K562 (cell line): ENCODE measurements around the gene RORB. TPM values are rescaled to one million over a fixed set of nuclear protein-coding genes. Genes with fewer than 3 reads are reported as not detected.

Experiments
- ATAC-seq: fragments of 200-7000 bp; cut with Tn5 transposase; 3 replicates; pipeline ENCODE4 v1.9.1; 2020; ENCODE audit warnings: moderate library complexity
- BruUV-seq: library from RNA; stranded (reverse); fragments of 400-500 nt; replicated peaks from 2 replicates; lab custom pipeline; 2021; lab: Mats Ljungman, UMichigan
- CTCF ChIA-PET: fragments of 300-600 bp; formaldehyde crosslinking; extraction: SDS; loops from one replicate; lab custom pipeline; 2021; ENCODE audit warnings: low intra/inter-chr PET ratio; lab: Yijun Ruan, JAX
- POLR2A ChIA-PET: fragments of 300-600, 350-650 bp; sonication (Branson Sonifier 250); formaldehyde crosslinking; extraction: SDS; loops from one replicate; lab custom pipeline; 2021; ENCODE audit warnings: antibody characterized with exemption, inconsistent platforms; lab: Yijun Ruan, JAX
- DNase-seq, 4 experiments: peaks; one replicate each; pipeline versions ENCODE4 v3.0.0 to v3.0.0-alpha.2; 2011 to 2018; ENCODE audit warnings: low spot score in 3 of 4, mixed read lengths in 3 of 4; ENCODE audit errors: extremely low read depth in 1 of 4
- FAIRE-seq: peaks from 2 replicates; lab custom pipeline; 2011; peaks lifted over from hg19 to GRCh38; lab: Jason Lieb, UNC
- H2AFZ ChIP-seq: 2 replicates; pipeline ENCODE4 v1.6.0; 2011; ENCODE audit warnings: low read depth, low read length, control low read depth, inconsistent platforms
- H3K27ac ChIP-seq: fragments of 200-600 bp; 3 replicates; pipeline ENCODE4 v1.8.0; 2011; ENCODE audit warnings: low read depth, mild to moderate bottlenecking, control low read depth, inconsistent platforms, low read length, moderate library complexity, mixed read lengths; ENCODE audit errors: extremely low read depth
- H3K27me3 ChIP-seq, 2 experiments: fragments of 300-600 bp in 1 of 2; 2 replicates in 1 of 2; 3 replicates in 1 of 2; pipeline versions ENCODE4 v1.6.0 to v1.8.0; 2011; ENCODE audit warnings: inconsistent platforms in 2 of 2, low read length in 2 of 2, mild to moderate bottlenecking in 1 of 2, mixed read lengths in 1 of 2, moderate library complexity in 1 of 2; ENCODE audit not compliant: control insufficient read depth in 2 of 2, insufficient read depth in 2 of 2
- H3K36me3 ChIP-seq: fragments of 300-600 bp; 3 replicates; pipeline ENCODE4 v1.8.0; 2011; ENCODE audit warnings: mild to moderate bottlenecking, low read length, inconsistent platforms; ENCODE audit not compliant: control insufficient read depth, insufficient read depth
- H3K4me1 ChIP-seq, 2 experiments: fragments of 200-600 bp in 1 of 2; replicated peaks in 1 of 2; 2 replicates in 1 of 2; 3 replicates in 1 of 2; pipeline versions ENCODE4 v1.5.1 to v1.8.0; 2011; ENCODE audit warnings: inconsistent platforms in 2 of 2, low read length in 2 of 2, mild to moderate bottlenecking in 1 of 2, mixed read lengths in 1 of 2, moderate library complexity in 1 of 2; ENCODE audit not compliant: control insufficient read depth in 2 of 2, insufficient read depth in 2 of 2
- H3K4me2 ChIP-seq: 2 replicates; pipeline ENCODE4 v1.6.1; 2011; ENCODE audit warnings: low read length, control low read depth, inconsistent platforms, mixed read lengths; ENCODE audit not compliant: insufficient read depth
- H3K4me3 ChIP-seq: fragments of 200-600 bp; sonication (generic), shearing (Covaris generic); 2 replicates; pipeline ENCODE4 v1.5.1; 2016; ENCODE audit warnings: control low read depth, inconsistent platforms
- H3K79me2 ChIP-seq: fragments of 200-600 bp; 3 replicates; pipeline ENCODE4 v1.8.0; 2011; ENCODE audit warnings: low read length, inconsistent platforms; ENCODE audit not compliant: control insufficient read depth, insufficient read depth
- H3K9ac ChIP-seq, 2 experiments: 2 replicates each; pipeline versions ENCODE4 v1.6.0 to v1.6.1; 2011; ENCODE audit warnings: low read depth in 2 of 2, low read length in 2 of 2, control low read depth in 1 of 2, inconsistent platforms in 1 of 2, mild to moderate bottlenecking in 1 of 2, mixed read lengths in 1 of 2; ENCODE audit not compliant: insufficient read depth in 1 of 2
- H3K9me1 ChIP-seq: one replicate; pipeline ENCODE4 v1.6.0; 2011; ENCODE audit warnings: inconsistent platforms, mild to moderate bottlenecking, low read length, moderate library complexity; ENCODE audit not compliant: control insufficient read depth, insufficient read depth
- H3K9me3 ChIP-seq: replicated peaks from 2 replicates; pipeline ENCODE4 v1.5.1; 2011; ENCODE audit warnings: low read depth, low read length, inconsistent platforms; ENCODE audit not compliant: control insufficient read depth, insufficient read depth
- H4K20me1 ChIP-seq: replicated peaks from 2 replicates; pipeline ENCODE4 v1.6.1; 2011; ENCODE audit warnings: low read length, inconsistent platforms, mixed read lengths; ENCODE audit not compliant: control insufficient read depth, insufficient read depth
- CC2D1A ChIP-seq: fragments of 450-650 bp; IDR thresholded peaks from 2 replicates; pipeline ENCODE4 v1.6.1; 2017; ENCODE audit warnings: mild to moderate bottlenecking
- EGR1 ChIP-seq: fragments of 450-650 bp; conservative IDR thresholded peaks from 2 replicates; pipeline ENCODE4 v1.6.1; 2017; ENCODE audit warnings: mild to moderate bottlenecking
- HDAC1 ChIP-seq, 2 experiments: fragments of 450-650 bp; IDR thresholded peaks; 2 replicates each; pipeline ENCODE4 v1.6.1; 2016 to 2017; ENCODE audit warnings: inconsistent platforms in 1 of 2, mild to moderate bottlenecking in 1 of 2, moderate library complexity in 1 of 2
- HSF4 ChIP-seq: fragments of 250-450 bp; sonication (Bioruptor Pico); IDR thresholded peaks from 2 replicates; pipeline ENCODE4 v2.1.2; 2022; ENCODE audit warnings: mild to moderate bottlenecking, moderate library complexity, borderline replicate concordance
- KDM5B ChIP-seq: fragments of 200-600 bp; sonication (generic); IDR thresholded peaks from 2 replicates; pipeline ENCODE4 v1.6.1; 2012; ENCODE audit warnings: low read depth, mild to moderate bottlenecking, moderate library complexity, low read length, control low read depth, inconsistent platforms; ENCODE audit not compliant: insufficient replicate concordance
- KLF10 ChIP-seq: fragments of 250-450 bp; sonication (Bioruptor Pico); IDR thresholded peaks from 2 replicates; pipeline ENCODE4 v1.6.1; 2021; ENCODE audit warnings: matching md5 sums
- MBD1 ChIP-seq: fragments of 250-450 bp; sonication (Bioruptor Pico); IDR thresholded peaks from 2 replicates; pipeline ENCODE4 v1.8.0; 2022; ENCODE audit warnings: inconsistent platforms
- MCM3 ChIP-seq: fragments of 450-650 bp; IDR thresholded peaks from 2 replicates; pipeline ENCODE4 v1.6.1; 2016
- NCOR1 ChIP-seq: fragments of 450-650 bp; IDR thresholded peaks from 2 replicates; pipeline ENCODE4 v1.6.1; 2016; ENCODE audit warnings: mild to moderate bottlenecking, moderate library complexity
- NFXL1 ChIP-seq: fragments of 450-650 bp; formaldehyde crosslinking; IDR thresholded peaks from 2 replicates; pipeline ENCODE4 v1.4.0; 2021; ENCODE audit warnings: mild to moderate bottlenecking
- OTX1 ChIP-seq: fragments of 450-650 bp; formaldehyde crosslinking; IDR thresholded peaks from 2 replicates; pipeline ENCODE4 v1.4.0; 2022; ENCODE audit warnings: mild to moderate bottlenecking
- RERE ChIP-seq: sonication (generic); formaldehyde crosslinking; IDR thresholded peaks from 2 replicates; pipeline ENCODE4 v1.8.0; 2023; ENCODE audit warnings: missing genetic modification reagents, mild to moderate bottlenecking, borderline replicate concordance
- TAL1 ChIP-seq: fragments of 450-650 bp; IDR thresholded peaks from 2 replicates; pipeline ENCODE4 v1.6.1; 2016; ENCODE audit warnings: mild to moderate bottlenecking
- TBL1XR1 ChIP-seq, 2 experiments: IDR thresholded peaks; 2 replicates each; pipeline ENCODE4 v1.6.1; 2012; ENCODE audit warnings: improper control_type of control experiment in 2 of 2, low read length in 2 of 2, mild to moderate bottlenecking in 1 of 2
- TEAD2 ChIP-seq: fragments of 450-650 bp; IDR thresholded peaks from 2 replicates; pipeline ENCODE4 v1.6.1; 2016; ENCODE audit warnings: missing genetic modification characterization, control low read depth, missing compliant biosample characterization
- ZNF740 ChIP-seq, 3 experiments: fragments of 200-800 bp in 1 of 3; sonication (Bioruptor generic) in 1 of 3; sonication (generic) in 1 of 3; formaldehyde crosslinking in 1 of 3; IDR thresholded peaks; 2 replicates each; pipeline versions ENCODE4 v1.6.1 to v1.8.0; 2016 to 2022; ENCODE audit warnings: mild to moderate bottlenecking in 2 of 3, missing compliant biosample characterization in 2 of 3, missing genetic modification characterization in 2 of 3, missing genetic modification reagents in 1 of 3
- ZZZ3 ChIP-seq: fragments of 450-650 bp; IDR thresholded peaks from 2 replicates; pipeline ENCODE4 v1.6.1; 2016; ENCODE audit warnings: antibody characterized with exemption, mild to moderate bottlenecking, moderate library complexity
- WGBS: fragments of 100-300 bp; shearing (Covaris generic); methylation state at CpG from one replicate; pipeline ENCODE4 v1.1.6; 2016; ENCODE audit warnings: low coverage, mixed read lengths; ENCODE audit not compliant: insufficient coverage; ENCODE audit errors: missing lambda C conversion rate; 5-methylcytosine and 5-hydroxymethylcytosine counted together
- in situ Hi-C: fragments of 300-500 bp; cut with MboI; formaldehyde crosslinking; loops from 4 replicates; pipeline ENCODE4 v1.15.0; 2018; ENCODE audit warnings: inconsistent platforms, mixed read lengths
- intact Hi-C: fragments of 100-400 bp; cut with micrococcal nuclease; formaldehyde crosslinking; loops from 2 replicates; pipeline ENCODE4 v1.14.2; 2022
- polyA plus RNA-seq, 8 experiments: library from polyadenylated mRNA; depleted of rRNA in 4 of 8; stranded (reverse) in 5 of 8; unstranded in 3 of 8; fragments of >200 nt; fragmentation: Nextera tagmentation in 2 of 8; fragmentation: Illumina TruSeq in 1 of 8; extraction: Ambion mirVana in 2 of 8; extraction: Trizol in 1 of 8; gene quantifications; 2 replicates each; pipeline versions ENCODE4 v1.2.1 to v1.2.3, GENCODE V29; 2011 to 2014; ENCODE audit warnings: inconsistent platforms in 1 of 8, missing spikeins in 1 of 8
- total RNA-seq, 7 experiments: library from RNA; depleted of rRNA in 6 of 7; stranded (reverse); fragments of >200 nt in 6 of 7; fragmentation: Illumina TruSeq in 2 of 7; extraction: Trizol in 2 of 7; gene quantifications; 2 replicates each; pipeline versions ENCODE4 v1.2.1 to v1.2.3, GENCODE V29; 2011 to 2021; ENCODE audit warnings: low replicate concordance in 1 of 7

Gene RORB
- total and polyA plus RNA-seq, 9 of the 15 experiments (the other 6 are each of a cell fraction or from before 2014, with no cell fraction given), result not detected

- no peaks in the 10 kb centered on the region for H3K27me3 ChIP-seq
- H3K79me2 ChIP-seq, result no peaks in the 10 kb centered on the region
- H4K20me1 ChIP-seq, result no peaks in the 10 kb centered on the region
- 0% methylated on average over 2 of the region's 2 CpGs for WGBS
- intact Hi-C loops, result no loop called here
- no peak overlapping the region for H3K9ac ChIP-seq
- BruUV-seq, result no TSS peak
- H2AFZ ChIP-seq, result no peak overlapping the region
- FAIRE-seq, result no peak
- H3K9me1 ChIP-seq, result no peaks in the 10 kb centered on the region
- TF ChIP-seq HSF4 (no peak), MCM3 (no peak), HDAC1 (IDR thresholded peaks at IDR 0.05) (no peak), NFXL1 (CRISPR knock-in tag) (no peak), OTX1 (CRISPR knock-in tag) (no peak), RERE (no peak), TBL1XR1 (IDR thresholded peaks at IDR 0.05; ENCODE audit: low read length in 2 of 2) (no peak), CC2D1A (no peak), EGR1 (no peak), MBD1 (CRISPR knock-in tag) (no peak), KDM5B (no peak), TEAD2 (tag) (no peak), NCOR1 (no peak), ZNF740 (CRISPR knock-in tag; IDR thresholded peaks at IDR 0.05) (no peak), ZNF740 (tag; IDR thresholded peaks at IDR 0.05) (no peak), ZZZ3 (no peak), TAL1 (no peak), KLF10 (CRISPR knock-in tag) (no peak)
- H3K4me1 ChIP-seq, result no peaks in the 10 kb centered on the region
- CTCF ChIA-PET, result no interaction called here
- no peaks in the 10 kb centered on the region for H3K36me3 ChIP-seq
- in situ Hi-C loops, result no loop called here
- DNase-seq, result no peak
- no peak overlapping the region for H3K4me2 ChIP-seq
- no peak overlapping the region for H3K4me3 ChIP-seq
- no peak overlapping the region for H3K27ac ChIP-seq
- H3K9me3 ChIP-seq, result no peaks in the 10 kb centered on the region
- POLR2A ChIA-PET, result no interaction called here
- no peak for ATAC-seq
These were observed 113.5 kb downstream of the RORB start for GRCh38 chr9:74610523-74611061.
